ENCODE results near the gene ZIC4.

GRCh38 chr3:147404800-147405230, 1.5 kb downstream of the ZIC4 start:
- TF ChIP-seq CTCF (IDR thresholded peaks at IDR 0.05; ENCODE audit: low read depth, low read length, missing input control) (no peak), ATF3 (IDR thresholded peaks at IDR 0.05) (no peak), YY1 (IDR thresholded peaks at IDR 0.05) (no peak), RAD21 (IDR thresholded peaks at IDR 0.05) (no peak), REST (IDR thresholded peaks at IDR 0.05) (no peak), JUND (IDR thresholded peaks at IDR 0.05) (no peak), NR2F2 (IDR thresholded peaks at IDR 0.05) (no peak), RXRA (IDR thresholded peaks at IDR 0.05) (no peak), MAX (IDR thresholded peaks at IDR 0.05) (no peak), TAF1 (conservative IDR thresholded peaks at IDR 0.05) (no peak), SP1 (IDR thresholded peaks at IDR 0.05) (no peak), GABPA (IDR thresholded peaks at IDR 0.05 in 1 of 2, conservative IDR thresholded peaks at IDR 0.05 in 1 of 2) (no peak), ZBTB33 (IDR thresholded peaks at IDR 0.05) (no peak), EGR1 (IDR thresholded peaks at IDR 0.05; ENCODE audit: low read depth in 2 of 2) (no peak)
